Fibroblast of skin of back (primary cell): ENCODE results near the gene C2orf68.
"Not testable (repeated sequence)": the region's sequence is repeated elsewhere in the genome, so short reads cannot be mapped to it uniquely, and the experiment has no call there.

Source experiments
- DNase-seq: peaks from one replicate; pipeline ENCODE4 v3.0.0-alpha.2; 2013

The C2orf68 gene

GRCh38 chr2:85598594-85599340, 13.1 kb downstream of the C2orf68 start:
- no peak for DNase-seq

- no peak for DNase-seq
Observed at GRCh38 chr2:85597241-85597640, 14.6 kb downstream of the C2orf68 start.

DNA sequence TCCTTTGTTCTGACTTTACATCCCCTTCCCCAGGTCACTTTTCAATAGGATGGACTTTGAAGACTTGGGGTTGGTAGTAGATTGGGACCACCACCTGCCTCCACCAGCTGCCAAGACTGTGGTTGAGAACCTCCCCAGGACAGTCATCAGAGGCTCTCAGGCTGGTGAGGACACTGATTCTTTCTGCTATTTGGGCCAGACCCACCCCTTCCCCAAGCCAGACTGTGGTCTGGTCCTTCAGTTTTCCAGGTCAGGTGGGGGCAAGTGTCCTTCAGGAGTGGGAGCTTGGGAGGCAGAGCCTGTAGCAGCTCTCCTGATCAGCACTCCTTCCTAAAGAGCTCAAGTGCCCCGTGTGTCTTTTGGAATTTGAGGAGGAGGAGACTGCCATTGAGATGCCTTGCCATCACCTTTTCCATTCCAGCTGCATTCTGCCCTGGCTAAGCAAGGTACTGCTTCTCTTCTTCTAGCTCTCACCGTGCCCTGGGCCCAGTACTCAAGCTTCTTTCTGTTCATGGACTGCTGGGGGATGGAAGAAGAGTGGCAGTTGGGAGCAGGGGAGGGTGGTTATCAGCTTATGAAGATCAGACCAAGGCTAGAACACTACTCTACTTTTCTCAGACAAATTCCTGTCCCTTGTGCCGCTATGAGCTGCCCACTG, 15.3 kb downstream of the C2orf68 start:
- DNase-seq = no peak

- no peak for DNase-seq
Observed at GRCh38 chr2:85596026-85596333, 15.9 kb downstream of the C2orf68 start.

- peak; percentile 99 for DNase-seq
Observed at GRCh38 chr2:85595301-85596025, 16.4 kb downstream of the C2orf68 start, which contains the start of gene RNF181. Gene RNF181, plus strand, starts transcription at chr2:85595745. Its CDS starts 19 bp downstream, at chr2:85595764.

DNA sequence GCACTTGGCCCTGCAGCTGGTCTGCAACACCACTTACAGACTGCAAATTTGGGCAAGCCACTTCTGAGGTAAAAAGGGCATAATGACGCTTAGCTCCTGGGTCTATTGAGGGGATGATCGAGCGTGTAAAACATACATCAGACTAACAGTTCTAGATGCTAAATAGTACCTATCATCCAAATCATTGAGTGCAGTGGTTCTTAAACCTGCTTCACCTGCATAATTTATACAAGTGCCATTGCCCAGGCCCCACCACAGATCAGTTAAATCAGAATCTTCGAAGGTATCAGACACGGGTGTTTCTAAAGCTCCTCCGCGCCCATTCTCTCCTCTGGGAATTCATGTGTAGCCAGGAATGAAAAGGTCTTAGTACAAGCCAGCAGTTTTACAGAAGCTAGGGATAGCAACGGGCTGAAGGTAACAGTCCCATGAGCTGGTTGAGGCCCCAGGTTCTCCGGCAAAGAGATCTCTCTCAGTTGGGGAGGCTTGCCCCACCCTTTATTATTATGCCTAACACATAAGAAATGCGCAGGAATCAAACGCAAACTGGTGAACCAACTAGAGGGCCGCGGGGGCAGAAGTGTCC, 17.1 kb downstream of the C2orf68 start:
- DNase-seq = no peak

DNA sequence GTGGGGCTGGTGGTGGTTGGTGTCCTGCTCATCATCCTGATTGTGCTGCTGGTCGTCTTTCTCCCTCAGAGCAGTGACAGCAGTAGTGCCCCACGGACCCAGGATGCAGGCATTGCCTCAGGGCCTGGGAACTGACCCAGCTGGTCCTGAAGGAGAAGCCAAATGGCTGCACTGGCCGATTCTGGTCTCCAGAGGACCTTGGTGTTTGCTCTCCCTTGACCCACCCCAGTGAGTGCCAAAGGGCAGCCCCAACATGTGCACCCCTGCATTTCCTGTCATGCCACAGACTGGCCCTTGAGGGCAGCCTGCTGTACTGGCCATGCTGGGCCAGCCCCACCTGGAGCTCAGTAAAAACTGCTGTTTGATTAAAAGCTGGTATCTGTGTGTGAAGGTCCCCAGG, 18.8 kb downstream of the C2orf68 start:
- no peak for DNase-seq

GRCh38 chr2:85592299-85592698, 19.6 kb downstream of the C2orf68 start:
- DNase-seq = not testable (repeated sequence)

DNA sequence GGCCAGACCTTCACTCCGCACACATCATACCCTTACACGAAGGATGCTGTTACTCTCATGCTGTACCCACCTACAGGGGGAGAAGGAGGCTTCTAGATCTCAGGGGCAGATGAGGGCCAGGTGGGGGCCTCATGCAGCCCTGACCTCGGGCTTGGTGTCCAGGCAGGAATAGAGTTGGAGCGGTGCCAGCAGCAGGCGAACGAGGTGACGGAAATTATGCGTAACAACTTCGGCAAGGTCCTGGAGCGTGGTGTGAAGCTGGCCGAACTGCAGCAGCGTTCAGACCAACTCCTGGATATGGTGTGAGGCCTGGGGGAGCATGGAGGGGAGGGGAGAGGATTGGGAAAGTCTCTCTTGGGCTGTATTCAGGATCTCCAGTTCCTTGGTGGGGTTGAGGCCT, 20.3 kb downstream of the C2orf68 start:
- no peak for DNase-seq

- no peak for DNase-seq
Observed at GRCh38 chr2:85590950-85591349, 20.9 kb downstream of the C2orf68 start.

GRCh38 chr2:85589982-85590791, 21.7 kb downstream of the C2orf68 start:
- DNase-seq = peak; percentile 80

GRCh38 chr2:85589181-85589580, 22.7 kb downstream of the C2orf68 start:
- no peak for DNase-seq

GRCh38 chr2:85588645-85589044, 23.2 kb downstream of the C2orf68 start:
- DNase-seq = no peak

DNA sequence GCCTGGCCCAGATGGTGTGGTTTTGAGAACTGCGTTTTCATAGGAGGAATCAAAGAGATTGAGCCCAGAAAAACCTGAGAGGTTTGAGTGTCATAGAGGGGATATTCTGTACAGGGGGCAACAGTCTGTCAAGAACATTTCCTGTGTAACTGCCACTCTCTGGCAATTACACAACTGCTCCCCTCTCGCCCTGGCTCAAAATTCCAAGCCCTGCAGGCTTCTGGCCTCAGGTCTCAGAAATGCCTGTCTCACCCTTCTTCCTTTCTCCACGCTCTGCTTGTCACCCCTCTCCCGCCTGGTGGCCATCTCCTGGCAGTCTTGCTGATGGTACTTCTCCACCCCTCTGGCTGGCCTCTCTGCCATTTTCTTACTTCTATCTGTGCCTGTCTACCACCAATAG, 23.6 kb downstream of the C2orf68 start:
- no peak for DNase-seq

GRCh38 chr2:85585781-85586105, 26.1 kb downstream of the C2orf68 start:
- peak; percentile 92 for DNase-seq

- DNase-seq = peak; percentile 82
Observed at GRCh38 chr2:85584857-85585780, 26.7 kb downstream of the C2orf68 start.

DNA sequence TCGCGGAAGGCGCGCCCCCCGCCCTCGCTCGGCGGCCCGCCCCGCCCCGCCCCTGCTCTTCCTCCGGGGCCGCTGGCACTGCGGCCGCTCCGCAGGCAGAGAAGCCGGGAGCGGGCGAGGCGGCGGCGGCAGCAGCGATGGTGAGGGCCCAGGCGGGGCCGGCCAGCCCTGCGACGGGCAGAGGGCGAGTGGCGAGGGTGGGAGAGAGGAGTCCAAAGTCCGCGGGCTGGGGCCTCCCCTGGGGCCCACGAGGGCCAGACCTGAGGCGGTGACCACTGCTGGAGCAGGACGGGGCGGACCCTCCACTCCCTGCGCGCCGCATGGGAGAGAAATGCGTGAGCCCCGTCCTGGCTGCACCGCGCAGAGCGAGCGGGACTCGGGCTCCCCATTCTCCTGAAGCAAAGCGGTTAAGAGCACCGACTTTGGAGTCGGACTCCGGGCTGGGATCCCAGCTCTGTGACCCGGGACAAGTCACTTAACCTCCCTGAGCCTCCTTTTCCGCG, 27.5 kb downstream of the C2orf68 start, which contains the start of gene VAMP5:
Gene VAMP5, plus strand, starts transcription at position 78 of the 503 bp plus-strand sequence. Its CDS starts 60 bp downstream, at position 138.
- peak; percentile 40 for DNase-seq

- no peak for DNase-seq
Observed at GRCh38 chr2:85583667-85584353, 28.1 kb downstream of the C2orf68 start.

DNA sequence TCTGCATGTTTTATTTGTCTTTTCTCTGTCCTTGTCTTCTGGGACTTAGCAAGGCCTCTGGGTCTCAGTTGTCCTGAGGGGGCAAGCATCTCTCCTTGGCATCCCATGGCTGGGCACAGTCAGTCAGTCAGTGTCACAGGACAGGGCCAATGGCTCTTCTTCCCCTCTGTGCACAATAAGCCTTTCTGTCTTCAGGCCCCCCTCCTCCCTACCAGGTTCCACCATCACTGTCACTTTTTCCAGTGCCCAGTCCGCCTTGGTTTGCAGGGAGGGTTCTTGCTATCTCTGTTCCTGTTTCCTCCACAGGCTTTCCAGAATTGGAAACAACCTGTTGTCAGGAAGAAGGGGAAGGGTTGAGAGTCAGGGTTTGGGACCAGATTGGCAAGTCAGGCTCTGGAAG, 29.4 kb downstream of the C2orf68 start:
- DNase-seq = no peak

GRCh38 chr2:85580206-85580605, 31.7 kb downstream of the C2orf68 start:
- no peak for DNase-seq
